GM18499 (cell line): ENCODE results near the gene CDC45.
"Not testable (repeated sequence)": the region's sequence is repeated elsewhere in the genome, so short reads cannot be mapped to it uniquely, and the experiment has no call there.

Experiments used
- ATAC-seq: cut with Tn5 transposase; IDR thresholded peaks from one replicate; pipeline ENCODE4 v1.9.1; 2021; ENCODE audit warnings: moderate number of reproducible peaks; ENCODE audit not compliant: insufficient read depth, unreplicated experiment

Gene CDC45

DNA sequence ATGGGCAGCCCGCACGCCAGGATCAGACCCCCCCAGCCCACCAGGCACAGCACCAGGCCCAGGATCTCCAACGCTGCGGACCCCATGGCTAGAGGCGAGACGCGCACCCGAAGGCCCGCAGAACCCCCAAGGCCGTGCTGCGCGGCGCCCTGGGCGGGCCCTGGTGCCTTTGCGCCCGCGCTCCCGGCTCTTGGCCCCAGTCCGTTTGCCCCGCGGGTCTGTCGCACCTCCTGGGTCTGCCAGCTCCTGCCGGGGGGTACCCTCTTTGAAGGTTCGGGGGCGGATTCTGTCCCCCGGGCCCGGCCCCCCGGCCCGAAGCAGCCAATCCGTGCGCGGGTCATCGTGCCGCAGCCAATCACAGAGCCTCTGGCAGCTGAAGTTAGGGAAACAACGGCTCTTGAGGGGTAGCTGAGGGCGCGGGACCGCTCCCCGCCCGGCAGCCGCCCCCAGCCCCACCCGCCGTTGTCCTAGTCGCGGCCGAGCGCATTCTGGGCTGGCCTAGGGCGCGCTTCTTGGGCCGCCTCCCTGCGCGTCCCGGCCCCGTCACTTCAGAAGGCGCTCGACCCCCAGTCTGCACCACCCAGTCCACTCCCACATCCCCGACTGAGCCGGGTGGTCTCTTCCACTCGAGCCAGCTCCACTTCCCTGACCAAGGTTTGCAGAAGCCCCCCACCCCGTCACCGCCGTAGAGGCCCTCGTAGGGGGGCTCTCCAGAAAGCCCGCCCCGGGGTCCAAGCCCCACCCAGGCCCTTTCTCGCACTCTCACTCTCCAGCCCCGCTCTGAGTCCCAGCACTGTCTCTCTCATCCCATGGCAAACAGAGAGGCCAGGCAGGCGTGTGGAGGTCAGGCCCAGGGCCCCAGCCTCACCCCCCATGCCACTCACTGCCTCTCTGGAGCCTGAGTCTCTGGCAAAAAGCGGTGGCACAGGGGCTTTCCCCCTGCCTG, 44.7 kb downstream of the CDC45 start, which contains the start of gene CLDN5:
Gene CLDN5, minus strand, starts transcription at position 241 of the 946 bp plus-strand sequence. Its CDS starts 155 bp downstream, at position 86.
- ATAC-seq: no peak

DNA sequence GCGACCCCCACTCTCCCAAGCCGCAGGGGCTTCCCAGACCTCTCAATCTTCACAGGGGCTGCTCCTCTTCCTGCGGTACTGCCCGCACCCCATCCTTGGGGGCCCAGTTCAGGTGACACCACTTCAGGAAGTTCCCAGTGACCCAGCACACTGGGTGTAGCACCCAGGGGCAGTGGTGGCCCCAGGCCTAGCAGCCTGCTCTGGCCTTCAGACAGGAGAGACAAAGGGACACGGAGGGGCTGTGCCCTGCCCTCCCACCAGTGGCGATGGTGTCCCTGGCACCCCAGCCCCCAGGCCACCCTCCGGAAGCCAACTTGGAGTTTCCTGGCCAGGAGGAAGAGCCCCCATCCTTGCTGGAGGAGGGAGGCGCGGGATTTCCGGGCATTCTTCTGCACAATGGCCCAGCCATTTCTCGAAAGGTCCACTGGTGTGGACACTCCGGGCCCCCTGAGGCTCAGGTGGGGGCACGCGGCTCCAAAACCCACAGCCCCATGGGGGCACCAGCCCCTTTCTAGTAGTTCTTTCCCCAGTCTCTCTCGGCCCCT, 45.5 kb downstream of the CDC45 start:
- ATAC-seq: no peak

DNA sequence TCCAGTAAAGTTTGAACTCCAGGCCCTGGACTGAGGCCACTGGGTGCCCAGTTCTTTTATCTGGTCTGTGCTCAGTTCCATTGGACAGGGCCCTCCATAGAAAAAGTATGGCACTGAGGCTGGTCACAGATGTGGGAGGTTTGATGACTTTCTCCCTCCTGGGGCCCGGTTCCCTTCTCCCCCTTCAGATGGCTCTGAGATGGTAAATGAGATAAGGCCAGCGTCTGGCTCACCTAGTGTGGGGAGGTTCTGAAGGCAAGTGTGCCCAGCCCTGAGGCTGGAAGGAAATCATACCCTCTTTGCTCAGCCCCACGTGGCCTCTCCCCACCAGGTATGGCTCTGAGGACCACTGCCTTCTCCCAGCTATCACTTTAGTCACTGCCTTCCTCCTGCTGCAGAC, 45.9 kb downstream of the CDC45 start:
- ATAC-seq: no peak

DNA sequence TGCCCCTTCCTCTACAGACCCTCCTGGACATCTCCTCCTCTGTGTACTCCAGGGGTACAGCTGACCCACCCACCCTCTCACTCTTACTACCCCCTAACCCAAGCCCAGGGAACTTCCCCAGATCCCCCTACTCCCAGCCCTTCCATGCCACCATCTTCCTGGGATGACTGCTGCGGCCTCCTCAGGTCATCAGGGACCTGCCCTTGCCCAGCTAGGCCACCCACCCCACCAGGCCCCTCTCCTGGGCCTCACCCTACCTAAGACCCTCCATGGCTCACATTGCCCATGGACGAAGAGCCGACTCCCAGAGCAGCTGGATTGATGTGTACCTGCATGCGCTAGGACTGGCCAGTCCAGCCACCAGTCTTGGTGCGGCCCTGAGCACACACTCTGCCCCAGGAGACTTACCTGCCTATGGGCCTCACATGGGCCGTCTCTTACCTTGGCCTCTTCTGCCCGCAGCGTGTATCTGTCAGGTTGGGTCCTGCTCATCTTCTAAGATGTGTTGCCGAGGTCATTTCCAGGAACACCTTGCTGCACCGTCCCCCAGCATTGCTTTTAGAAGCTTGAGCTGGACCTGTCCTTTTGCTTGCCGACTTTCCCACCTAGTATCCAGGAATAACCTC, 46.5 kb downstream of the CDC45 start:
- ATAC-seq: no peak

DNA sequence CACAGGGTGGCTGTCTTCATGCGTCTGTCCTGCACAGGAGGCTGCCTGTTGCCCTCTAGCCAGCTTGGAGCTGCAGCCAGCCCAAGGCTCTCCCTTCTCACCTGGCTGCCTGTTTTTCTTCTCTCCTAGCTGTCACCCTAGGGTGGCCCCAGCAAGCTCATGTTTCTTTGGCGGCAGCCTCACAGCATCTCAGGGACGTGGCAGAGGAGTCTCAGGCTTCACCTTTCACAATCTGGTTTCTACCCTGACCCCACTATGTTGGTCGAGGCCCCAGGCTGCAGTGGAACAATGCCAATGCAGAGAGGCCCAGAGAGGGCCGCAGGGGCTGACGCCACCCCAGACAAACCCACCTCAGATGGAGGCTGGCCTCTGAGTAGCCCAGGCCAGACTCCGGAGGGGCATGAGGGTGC, 47.0 kb downstream of the CDC45 start:
- ATAC-seq: no peak

DNA sequence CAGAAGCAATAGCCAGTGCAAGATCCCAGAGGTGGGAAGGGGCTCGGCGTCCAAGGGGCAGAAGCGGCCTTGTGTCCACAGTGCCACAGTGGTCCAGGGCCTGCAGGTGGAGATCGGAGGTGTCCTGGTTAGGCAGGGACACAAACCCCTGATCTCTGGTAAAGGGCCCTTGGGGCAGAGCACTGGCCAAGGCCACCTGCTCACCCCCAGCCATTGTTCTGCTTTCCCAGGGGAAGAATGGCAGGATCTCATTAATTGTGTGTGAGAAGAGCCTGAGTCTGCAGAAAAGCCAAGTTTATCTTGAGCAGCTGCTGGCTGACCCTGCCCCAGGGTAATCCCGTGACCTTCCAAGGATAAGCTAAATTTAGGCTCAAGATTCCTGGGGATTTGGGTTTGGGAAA, 47.6 kb downstream of the CDC45 start:
- no peak for ATAC-seq

DNA sequence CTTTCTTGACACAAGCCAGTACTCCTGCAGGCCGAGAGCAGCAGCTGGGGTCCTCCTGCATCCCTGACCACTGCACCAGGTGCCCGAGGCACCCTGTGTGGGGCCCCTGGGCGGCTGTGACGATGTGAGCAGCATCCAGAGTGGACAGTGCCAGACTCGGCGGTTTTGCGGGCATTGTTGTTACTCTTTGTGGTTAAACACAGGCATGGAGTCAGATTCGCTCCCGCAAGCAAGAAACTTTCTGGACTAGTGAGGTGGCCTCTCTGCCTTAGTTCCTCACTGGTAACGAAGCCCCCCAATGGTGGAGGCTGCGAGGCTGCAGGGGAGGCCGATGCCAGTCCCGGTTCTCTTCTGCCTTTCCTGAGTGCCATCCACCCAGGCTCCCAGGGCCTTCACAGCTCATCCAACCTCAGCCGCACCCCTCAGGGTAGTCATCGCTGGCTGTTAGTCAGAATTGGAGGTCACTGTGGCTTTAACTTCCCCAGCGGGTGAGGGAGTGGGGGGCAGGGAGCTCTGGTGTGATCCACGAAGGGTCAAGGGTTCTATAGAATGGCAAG, 48.2 kb downstream of the CDC45 start:
- ATAC-seq: no peak

DNA sequence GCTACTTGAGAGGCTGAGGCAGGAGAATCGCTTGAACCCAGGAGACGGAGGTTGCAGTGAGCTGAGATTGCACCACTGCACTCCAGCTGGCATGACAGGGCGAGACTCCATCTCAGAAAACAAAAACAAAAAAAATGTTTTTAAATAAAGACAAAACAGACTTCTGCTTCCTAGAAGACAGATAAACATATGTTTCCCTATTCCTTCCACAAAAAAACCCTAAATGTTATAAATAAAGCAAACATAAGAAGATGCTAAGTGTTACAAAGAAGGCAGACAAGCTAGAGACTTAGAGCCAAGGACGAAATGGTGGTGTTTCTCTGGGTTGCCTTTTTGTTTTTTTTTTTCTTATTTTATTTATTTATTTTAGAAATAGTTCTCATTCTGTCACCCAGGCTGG, 50.1 kb downstream of the CDC45 start:
- ATAC-seq: no peak

DNA sequence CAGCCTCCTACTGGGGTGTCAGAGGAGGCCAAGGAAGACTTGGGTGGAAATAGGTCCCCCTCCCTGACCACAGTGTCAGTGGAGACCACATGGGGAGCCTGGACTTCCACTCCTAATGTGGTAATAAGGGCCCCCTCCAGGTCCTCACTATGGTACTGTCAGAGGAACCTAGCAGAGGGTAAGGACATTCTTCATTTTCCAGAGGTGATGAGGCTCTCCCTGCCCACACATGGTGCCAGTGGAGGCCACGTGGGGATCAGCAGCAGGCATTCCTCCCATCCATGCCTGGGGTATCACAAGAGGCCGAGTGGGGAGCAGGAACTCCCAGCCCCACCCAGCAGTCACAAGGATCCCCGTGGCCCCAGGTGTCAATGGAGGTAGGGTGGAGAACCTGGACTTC, 51.0 kb downstream of the CDC45 start:
- ATAC-seq: no peak

DNA sequence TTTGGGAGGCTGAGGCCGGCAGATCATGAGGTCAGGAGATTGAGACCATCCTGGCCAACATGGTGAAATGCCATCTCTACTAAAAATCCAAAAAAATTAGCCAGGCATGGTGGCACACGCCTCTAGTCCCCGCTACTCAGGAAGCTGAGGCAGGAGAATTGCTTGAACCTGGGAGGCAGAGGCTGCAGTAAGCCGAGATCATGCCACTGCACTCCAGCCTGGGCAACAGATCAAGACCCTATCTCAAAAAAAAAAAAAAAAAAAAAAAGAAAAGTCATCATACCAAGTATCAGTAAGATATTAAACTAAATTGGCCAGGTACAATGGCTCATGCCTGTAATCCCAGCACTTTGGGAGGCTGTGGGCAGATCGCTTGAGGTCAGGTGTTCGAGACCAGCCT, 51.6 kb downstream of the CDC45 start:
- not testable (repeated sequence) for ATAC-seq

DNA sequence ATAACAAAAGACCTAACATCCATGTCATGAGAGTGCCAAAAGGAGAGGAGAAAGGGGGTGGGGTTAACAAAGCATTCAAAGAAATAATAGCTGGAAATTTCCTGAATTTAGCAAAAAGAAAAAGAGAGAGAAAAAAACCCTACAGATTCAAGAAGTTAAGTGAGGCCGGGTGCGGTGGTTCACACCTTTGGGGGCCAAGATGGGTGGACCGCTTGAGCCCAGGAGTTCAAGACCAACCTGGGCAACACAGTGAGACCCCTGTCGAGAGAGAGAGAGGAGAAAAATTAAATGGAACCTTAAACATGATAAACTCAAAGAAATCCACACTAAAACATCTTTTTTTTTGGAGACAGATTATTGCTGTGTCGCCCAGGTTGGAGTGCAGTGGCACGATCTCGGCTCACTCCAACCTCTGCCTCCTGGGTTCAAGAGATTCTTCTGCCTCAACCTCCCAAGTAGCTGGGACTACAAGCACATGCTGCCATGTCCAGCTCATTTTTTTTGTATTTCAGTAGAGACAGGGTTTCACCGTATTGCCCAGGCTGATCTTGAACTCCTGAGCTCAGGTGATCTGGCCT, 53.4 kb downstream of the CDC45 start:
- no peak for ATAC-seq

DNA sequence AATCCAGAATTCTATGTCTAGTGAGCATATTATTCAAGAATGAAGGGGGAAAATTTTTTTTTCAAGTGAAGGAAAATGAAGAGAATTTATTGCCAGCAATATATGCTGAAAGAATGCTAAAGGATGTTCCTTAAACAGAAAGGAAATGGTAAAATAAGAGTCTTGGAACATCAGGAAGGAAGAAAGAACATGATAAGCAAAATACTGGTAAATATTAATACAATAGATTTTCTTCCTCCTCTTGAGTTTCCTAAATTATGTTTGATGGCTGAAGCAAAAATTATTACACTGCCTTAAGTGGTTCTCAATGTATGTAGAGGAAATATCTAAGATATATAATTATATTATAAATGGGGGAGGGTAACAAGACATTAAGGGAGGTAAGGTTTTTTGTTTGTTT, 54.1 kb downstream of the CDC45 start:
- ATAC-seq: no peak

DNA sequence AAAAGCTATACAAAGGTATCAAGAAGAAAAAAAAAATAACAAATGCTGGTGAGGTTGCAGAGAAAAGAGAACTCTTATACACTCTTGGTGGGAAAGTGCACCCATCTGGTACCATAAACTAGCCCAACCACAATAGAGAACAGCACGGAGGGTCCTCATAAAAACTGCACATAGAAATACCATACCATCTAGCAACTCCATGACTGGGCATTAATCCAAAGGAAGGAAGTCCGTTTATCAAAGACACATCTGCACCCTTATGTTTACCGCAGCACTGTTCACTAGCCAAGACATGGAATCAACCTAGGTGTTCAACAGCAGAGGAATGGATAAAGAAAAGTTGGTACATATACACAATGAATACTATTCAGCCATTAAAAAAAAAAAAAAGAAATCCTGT, 55.3 kb downstream of the CDC45 start:
- no peak for ATAC-seq

DNA sequence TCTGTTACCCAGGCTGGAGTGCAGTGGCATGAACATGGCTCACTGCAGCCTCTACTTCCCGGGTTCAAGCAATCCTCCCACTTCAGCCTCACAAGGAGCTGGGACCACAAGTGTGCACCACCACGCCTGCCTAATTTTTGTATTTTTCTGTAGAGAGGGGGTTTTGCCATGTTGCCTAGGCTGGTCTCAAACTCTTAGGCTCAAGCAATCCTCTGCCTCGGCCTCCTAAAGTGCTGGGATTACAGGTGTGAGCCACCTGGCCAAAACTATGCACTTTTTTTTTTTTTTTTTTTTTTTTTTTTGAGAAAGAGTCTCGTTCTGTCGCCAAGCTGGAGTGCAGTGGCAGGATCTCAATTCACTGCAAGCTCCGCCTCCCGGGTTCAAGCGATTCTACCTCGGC, 56.8 kb downstream of the CDC45 start:
- no peak for ATAC-seq

DNA sequence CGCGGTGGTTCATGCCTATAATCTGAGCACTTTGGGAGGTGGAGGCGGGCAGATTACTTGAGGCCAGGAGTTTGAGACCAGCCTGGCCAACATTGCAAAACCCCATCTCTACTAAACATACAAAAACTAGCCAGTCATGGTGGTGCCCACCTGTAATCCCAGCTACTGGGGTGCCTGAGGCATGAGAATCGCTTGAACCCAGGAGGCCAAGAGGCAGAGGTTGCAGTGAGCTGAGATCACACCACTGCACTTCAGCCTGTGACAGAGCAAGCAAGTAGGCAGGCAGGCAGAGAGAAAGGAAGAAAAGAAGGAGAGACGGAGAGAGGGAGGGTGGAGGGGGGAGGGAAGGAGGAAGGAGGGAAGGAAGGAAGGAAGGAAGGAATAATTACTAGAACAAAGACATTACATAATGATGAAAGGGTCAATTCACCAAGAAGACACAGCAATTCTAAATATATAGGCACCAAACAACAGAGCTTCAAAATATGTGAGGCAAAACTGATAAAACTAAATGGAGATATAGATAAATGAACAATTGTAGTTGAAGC, 58.3 kb downstream of the CDC45 start:
- no peak for ATAC-seq

DNA sequence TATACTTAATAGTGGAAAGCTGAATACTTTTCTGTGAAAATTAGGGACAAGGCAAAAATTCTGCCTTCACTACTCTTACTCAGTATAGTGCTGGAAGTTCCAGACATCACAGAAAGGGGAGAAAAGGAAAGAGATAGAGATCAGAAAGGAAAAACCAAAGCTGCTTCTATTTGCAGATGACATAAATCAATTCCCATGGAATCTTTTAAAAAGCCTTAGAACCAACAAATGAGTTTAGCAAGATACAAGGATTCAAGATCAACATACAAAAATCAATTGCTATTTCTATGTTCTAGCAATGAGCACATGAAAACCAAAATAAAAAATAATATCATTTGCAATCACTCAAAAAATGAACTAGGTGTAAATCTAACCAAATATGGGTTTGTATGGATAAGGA, 60.7 kb downstream of the CDC45 start:
- ATAC-seq: no peak

DNA sequence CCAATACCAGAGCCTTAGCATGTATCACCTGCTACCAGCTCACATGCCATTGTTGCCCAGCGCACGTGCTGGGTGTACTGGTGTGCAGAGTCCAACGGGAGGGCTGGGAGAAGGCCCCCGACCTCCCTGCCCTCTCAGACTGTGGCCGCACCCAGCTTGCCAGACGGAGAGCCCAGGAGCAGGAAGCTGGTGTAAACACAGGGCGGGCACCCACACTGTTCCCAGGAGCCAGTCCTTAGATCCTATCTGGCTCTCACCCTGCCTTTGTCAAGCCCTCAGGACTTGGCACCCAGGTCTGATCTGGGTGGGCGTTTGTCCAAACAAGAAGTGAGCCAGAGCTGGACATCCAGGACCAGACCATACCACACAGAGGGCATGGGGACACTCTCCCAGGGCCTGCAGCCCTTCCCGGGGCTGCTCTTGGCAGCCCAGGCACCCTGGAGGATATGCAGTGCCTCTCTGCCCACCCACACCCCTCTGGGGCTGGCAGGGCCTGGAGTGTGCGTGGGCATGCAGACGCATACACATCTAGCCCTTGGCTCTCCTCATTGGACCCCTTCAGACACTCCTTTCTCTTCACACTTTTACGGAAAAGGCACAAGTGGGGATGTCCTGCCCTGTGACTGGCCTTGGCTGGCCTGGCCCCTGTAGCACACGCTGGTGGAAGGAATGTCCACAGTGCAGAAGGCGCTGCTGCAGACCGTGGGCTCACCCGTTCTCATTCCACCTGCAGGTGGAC, 64.4 kb downstream of the CDC45 start:
- no peak for ATAC-seq

DNA sequence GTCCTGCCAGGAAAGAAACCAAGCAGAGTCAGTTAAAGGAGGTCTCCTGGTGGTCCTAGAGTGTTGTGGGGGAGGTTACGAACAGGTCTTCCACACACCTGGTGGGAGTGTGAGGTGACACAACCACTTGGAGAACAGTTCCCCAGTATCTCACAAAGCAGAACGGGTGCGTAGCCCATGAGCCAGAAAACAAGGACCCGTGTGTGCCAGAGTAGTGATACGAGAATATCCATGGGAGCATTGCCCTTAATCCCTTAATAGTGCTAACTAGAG, 66.2 kb downstream of the CDC45 start:
- ATAC-seq: no peak

DNA sequence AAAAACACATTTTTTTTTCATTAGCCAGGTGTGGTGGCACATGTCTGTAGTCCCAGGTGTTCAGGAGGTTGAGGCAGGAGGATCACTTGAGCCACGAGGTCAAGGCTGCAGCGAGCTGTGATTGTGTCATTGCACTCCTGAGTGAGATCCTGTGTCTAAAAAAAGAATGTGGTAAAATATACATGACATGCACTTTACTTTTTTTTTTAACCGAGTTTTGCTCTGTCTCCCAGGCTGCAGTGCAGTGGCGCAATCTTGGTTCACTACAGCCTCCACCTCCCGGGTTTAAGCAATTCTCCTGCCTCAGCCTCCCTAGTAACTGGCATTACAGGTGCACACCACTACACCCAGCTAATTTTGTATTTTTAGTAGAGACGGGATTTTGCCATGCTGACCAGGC, 67.0 kb downstream of the CDC45 start:
- no peak for ATAC-seq

DNA sequence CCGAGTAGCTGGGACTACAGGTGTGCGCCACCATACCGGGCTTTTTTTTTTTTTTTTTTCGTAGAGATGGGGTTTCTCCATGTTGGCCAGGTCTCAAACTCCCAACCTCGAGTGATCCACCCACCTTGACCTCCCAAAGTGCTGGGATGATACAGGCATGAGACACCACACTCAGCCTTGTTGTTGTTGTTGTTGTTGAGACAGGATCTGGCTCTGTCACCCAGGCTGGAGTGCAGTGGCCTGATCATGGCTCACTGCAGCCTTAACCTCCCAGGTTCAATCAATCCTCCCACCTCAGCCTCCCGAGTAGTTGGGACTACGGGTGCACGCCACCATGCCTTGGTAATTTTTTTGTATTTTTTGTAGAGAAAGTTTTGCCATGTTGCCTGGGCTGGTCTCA, 67.9 kb downstream of the CDC45 start:
- no peak for ATAC-seq
